ENCODE data around the gene SLC38A3.

GRCh38 chr3:50251220-50251619, 46.1 kb downstream of the SLC38A3 start:
- no peak for TF ChIP-seq EZH2phosphoT487 (IDR thresholded peaks at IDR 0.05; ENCODE audit: insufficient read depth, low read depth)
- no peak for TF ChIP-seq EZH2 (IDR thresholded peaks at IDR 0.05; ENCODE audit: insufficient read depth, poor library complexity, severe bottlenecking)

Data from GM23248 (cell line).